Breast epithelium (tissue), 4 donors: ENCODE results near the gene ABI3. TPM values are rescaled to one million over a fixed set of nuclear protein-coding genes. Genes with fewer than 3 reads are reported as not detected.

Experiments
- DNase-seq, 2 donors: peaks; one replicate each; pipeline ENCODE4 v3.0.0-alpha.2; 2019; ENCODE audit warnings: low spot score in 2 of 2
- H3K27ac ChIP-seq, 2 donors: fragments of 200-600 bp; sonication (generic) in 1 of 2; one replicate each; pipeline ENCODE4 v1.5.1; 2016 to 2019; ENCODE audit warnings: mild to moderate bottlenecking in 1 of 2
- H3K27me3 ChIP-seq, 2 donors: fragments of 200-600 bp; sonication (generic) in 1 of 2; one replicate each; pipeline versions ENCODE4 v1.5.1 to v1.6.0; 2017 to 2019; ENCODE audit warnings: control low read depth in 1 of 2, mild to moderate bottlenecking in 1 of 2
- H3K36me3 ChIP-seq: fragments of 200-600 bp; one replicate; pipeline ENCODE4 v1.5.1; 2019
- H3K4me1 ChIP-seq, 2 donors: fragments of 200-600 bp; sonication (generic); one replicate each; pipeline ENCODE4 v1.5.1; 2016 to 2019; ENCODE audit warnings: control low read depth in 1 of 2
- H3K4me3 ChIP-seq, 3 donors: fragments of 200-600 bp; sonication (generic); 1 replicate in 2 of 3; 2 replicates in 1 of 3; pipeline ENCODE4 v1.5.1; 2016 to 2019; ENCODE audit warnings: mild to moderate bottlenecking in 3 of 3, moderate library complexity in 2 of 3
- H3K9me3 ChIP-seq, 2 donors: fragments of 200-600 bp; sonication (generic) in 1 of 2; one replicate each; pipeline ENCODE4 v1.5.1; 2016 to 2019; ENCODE audit warnings: control low read depth in 1 of 2
- CTCF ChIP-seq, 3 donors: fragments of 450-650 bp; IDR thresholded peaks; one replicate each; pipeline ENCODE4 v1.5.1; 2016 to 2017; ENCODE audit warnings: antibody characterized with exemption in 3 of 3, mild to moderate bottlenecking in 3 of 3, moderate library complexity in 3 of 3
- POLR2A ChIP-seq: fragments of 450-650 bp; IDR thresholded peaks from one replicate; pipeline ENCODE4 v1.6.1; 2016; ENCODE audit warnings: antibody characterized with exemption, mild to moderate bottlenecking, moderate library complexity
- POLR2AphosphoS5 ChIP-seq, 3 donors: sonication (generic); formaldehyde crosslinking; IDR thresholded peaks; one replicate each; pipeline ENCODE4 v1.6.1; 2017; ENCODE audit warnings: antibody characterized with exemption in 3 of 3
- intact Hi-C: fragments of 100-400 bp; cut with DNase I; formaldehyde crosslinking; loops from one replicate; pipeline ENCODE4 v1.15.1; 2023; ENCODE audit warnings: low total_unique reads
- total RNA-seq, 3 donors: library from RNA; depleted of rRNA; stranded (reverse); fragments of >200 nt; gene quantifications; one replicate each; pipeline ENCODE4 v1.1.0, GENCODE V29; 2016

Gene ABI3
- total RNA-seq, 3 donors from 2014 or later: 1.9 to 5.2 (median 5.1) TPM

GRCh38 chr17:49254066-49254465, 43.6 kb downstream of the ABI3 start:
- Histone ChIP-seq H3K36me3 (no peaks in the 10 kb centered on the region), H3K27ac (no peak overlapping the region), H3K4me1 (no peaks in the 10 kb centered on the region), H3K4me3 (no peak overlapping the region), H3K9me3 (no peaks in the 10 kb centered on the region), H3K27me3 (peaks cover 0 to 3% of the 10 kb centered on the region in 2 donors)
- DNase-seq: no peak
- TF ChIP-seq POLR2A: no peak
- TF ChIP-seq CTCF (IDR thresholded peaks at IDR 0.05): no peak
- TF ChIP-seq POLR2AphosphoS5 (IDR thresholded peaks at IDR 0.05): no peak
- intact Hi-C loops: loop anchor here (10.0 kb wide), 1 partner anchor 1049 kb away; no protein-coding TSS in a partner anchor

DNA sequence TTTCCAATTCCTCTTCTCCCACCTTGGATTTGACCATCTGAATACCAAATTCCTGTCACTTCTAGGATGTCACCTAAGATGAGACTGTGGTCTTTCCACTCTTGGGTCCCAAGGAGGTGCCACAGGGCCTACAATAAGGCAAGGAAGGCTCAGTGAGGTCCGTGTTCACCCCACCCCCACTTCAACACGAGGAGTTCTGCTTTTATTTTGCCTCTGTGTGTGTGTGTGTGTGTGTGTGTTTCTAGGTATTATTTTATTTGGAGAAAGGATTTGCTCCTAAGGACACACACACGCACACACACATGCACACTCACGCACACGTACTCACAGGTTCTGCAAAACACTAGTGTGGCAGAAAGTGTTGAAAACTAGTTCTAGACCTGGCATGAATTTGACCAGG, 44.6 kb downstream of the ABI3 start:
- intact Hi-C loops: loop anchor here (10.0 kb wide), 1 partner anchor 1050 kb away; no protein-coding TSS in a partner anchor
- Histone ChIP-seq H3K4me3 (no peak overlapping the region), H3K27me3 (no peaks in the 10 kb centered on the region), H3K27ac (no peak overlapping the region), H3K9me3 (no peaks in the 10 kb centered on the region), H3K36me3 (no peaks in the 10 kb centered on the region), H3K4me1 (no peaks in the 10 kb centered on the region)
- DNase-seq: no peak
- TF ChIP-seq CTCF (IDR thresholded peaks at IDR 0.05) (no peak), POLR2AphosphoS5 (IDR thresholded peaks at IDR 0.05) (no peak), POLR2A (no peak)

GRCh38 chr17:49258394-49258793, 47.9 kb downstream of the ABI3 start:
- Histone ChIP-seq H3K9me3 (no peaks in the 10 kb centered on the region), H3K27me3 (no peaks in the 10 kb centered on the region), H3K4me1 (no peaks in the 10 kb centered on the region), H3K36me3 (no peaks in the 10 kb centered on the region), H3K27ac (no peak overlapping the region), H3K4me3 (no peak overlapping the region)
- DNase-seq: no peak
- TF ChIP-seq CTCF (IDR thresholded peaks at IDR 0.05) (no peak), POLR2A (no peak), POLR2AphosphoS5 (IDR thresholded peaks at IDR 0.05) (no peak)
- intact Hi-C loops: loop anchor here (10.0 kb wide), 1 partner anchor 1054 kb away; no protein-coding TSS in a partner anchor

- Histone ChIP-seq H3K4me3 (peak overlapping the region; percentile 55 to 84 (median 66)), H3K9me3 (no peaks in the 10 kb centered on the region), H3K27me3 (no peaks in the 10 kb centered on the region), H3K36me3 (no peaks in the 10 kb centered on the region), H3K27ac (peak overlapping the region; percentile 82 to 84), H3K4me1 (no peaks in the 10 kb centered on the region)
- no peak for DNase-seq
- TF ChIP-seq POLR2AphosphoS5 (IDR thresholded peaks at IDR 0.05) (no peak), POLR2A (no peak), CTCF (IDR thresholded peaks at IDR 0.05) (no peak)
- intact Hi-C loops: loop anchor here (10.0 kb wide), 1 partner anchor 1055 kb away; no protein-coding TSS in a partner anchor
Measured at GRCh38 chr17:49259663-49260010, 49.1 kb downstream of the ABI3 start.

GRCh38 chr17:49260011-49260816, 49.7 kb downstream of the ABI3 start:
- TF ChIP-seq POLR2A: no peak
- TF ChIP-seq CTCF (IDR thresholded peaks at IDR 0.05): no peak
- TF ChIP-seq POLR2AphosphoS5 (IDR thresholded peaks at IDR 0.05): no peak
- DNase-seq: peak; percentile 44 to 53
- Histone ChIP-seq H3K27me3 (no peaks in the 10 kb centered on the region), H3K4me3 (peak overlapping the region; percentile 55 to 84 (median 66)), H3K4me1 (no peaks in the 10 kb centered on the region), H3K27ac (peak overlapping the region; percentile 82 to 84), H3K36me3 (no peaks in the 10 kb centered on the region), H3K9me3 (no peaks in the 10 kb centered on the region)
- intact Hi-C loops: no loop called here
